Neural cell (in vitro differentiated cells): Measurements from ENCODE around the gene OR6F1. TPM values are rescaled to one million over a fixed set of nuclear protein-coding genes. Genes with fewer than 3 reads are reported as not detected.

Experiments
- H2AFZ ChIP-seq: fragments of 200-600, 300-800 bp; sonication (generic), shearing (Covaris generic); 2 replicates; pipeline ENCODE4 v1.6.0; 2014; ENCODE audit warnings: low read depth, mild to moderate bottlenecking, antibody characterized with exemption, low read length, moderate library complexity
- H3F3A ChIP-seq: fragments of 200-600 bp; shearing (Covaris generic); 2 replicates; pipeline ENCODE4 v1.6.1; 2016; ENCODE audit warnings: mild to moderate bottlenecking, moderate library complexity, mixed read lengths, antibody characterized with exemption, low read length; ENCODE audit not compliant: insufficient read depth, poor library complexity, severe bottlenecking
- H3K27ac ChIP-seq: fragments of 200-600, 300-800 bp; sonication (generic), shearing (Covaris generic); 2 replicates; pipeline ENCODE4 v1.5.1; 2014; ENCODE audit warnings: mild to moderate bottlenecking, low read length, moderate library complexity
- H3K27me3 ChIP-seq: fragments of 300-800, 200-600 bp; sonication (generic), shearing (Covaris generic); 2 replicates; pipeline ENCODE4 v1.6.0; 2014; ENCODE audit warnings: mild to moderate bottlenecking, low read depth, low read length, moderate library complexity; ENCODE audit not compliant: insufficient read depth
- H3K36me3 ChIP-seq: fragments of 300-800, 200-600 bp; sonication (generic), shearing (Covaris generic); 2 replicates; pipeline ENCODE4 v1.5.1; 2014; ENCODE audit warnings: mild to moderate bottlenecking, antibody characterized with exemption, low read length, moderate library complexity; ENCODE audit not compliant: insufficient read depth
- H3K4me2 ChIP-seq: fragments of 300-800, 200-600 bp; sonication (generic), shearing (Covaris generic); 2 replicates; pipeline ENCODE4 v1.6.0; 2014; ENCODE audit warnings: mild to moderate bottlenecking, low read length
- H3K4me3 ChIP-seq: fragments of 300-800, 200-600 bp; sonication (generic), shearing (Covaris generic); 2 replicates; pipeline ENCODE4 v1.5.1; 2014; ENCODE audit warnings: mild to moderate bottlenecking, low read length, moderate library complexity
- H3K79me2 ChIP-seq: fragments of 200-600 bp; shearing (Covaris generic); replicated peaks from 2 replicates; pipeline ENCODE4 v1.6.0; 2014; ENCODE audit warnings: mild to moderate bottlenecking, low read length, moderate library complexity; ENCODE audit not compliant: insufficient read depth
- H3K9ac ChIP-seq: fragments of 300-800, 200-600 bp; sonication (generic), shearing (Covaris generic); 2 replicates; pipeline ENCODE4 v1.6.1; 2016; ENCODE audit warnings: mild to moderate bottlenecking, low read length, mixed read lengths
- H3K9me2 ChIP-seq: fragments of 200-600 bp; shearing (Covaris generic); 2 replicates; pipeline ENCODE4 v1.6.1; 2016; ENCODE audit warnings: mild to moderate bottlenecking, low read length, mixed read lengths; ENCODE audit not compliant: insufficient read depth
- H3K9me3 ChIP-seq: fragments of 200-600, 300-800 bp; sonication (generic), shearing (Covaris generic); 2 replicates; pipeline ENCODE4 v1.6.1; 2016; ENCODE audit warnings: mild to moderate bottlenecking, mixed run types, low read length, moderate library complexity, mixed read lengths
- H4K20me1 ChIP-seq: fragments of 200-600 bp; shearing (Covaris generic); 2 replicates; pipeline ENCODE4 v1.6.1; 2016; ENCODE audit warnings: mild to moderate bottlenecking, mixed run types; ENCODE audit not compliant: insufficient read depth
- EP300 ChIP-seq: fragments of 450-650 bp; conservative IDR thresholded peaks from 2 replicates; pipeline ENCODE4 v1.6.1; 2014; ENCODE audit warnings: antibody characterized with exemption, mild to moderate bottlenecking, moderate library complexity; ENCODE audit not compliant: poor library complexity, severe bottlenecking
- EZH2 ChIP-seq: fragments of 200-600, 300-800 bp; shearing (Covaris generic), sonication (generic); IDR thresholded peaks from 2 replicates; pipeline ENCODE4 v1.6.1; 2014; ENCODE audit warnings: antibody characterized with exemption, low read length, borderline replicate concordance, mild to moderate bottlenecking; ENCODE audit not compliant: insufficient read depth, poor library complexity, severe bottlenecking
- MXI1 ChIP-seq: fragments of 450-650 bp; conservative IDR thresholded peaks from 2 replicates; pipeline ENCODE4 v1.6.1; 2014; ENCODE audit warnings: antibody characterized with exemption, mild to moderate bottlenecking; ENCODE audit not compliant: poor library complexity, severe bottlenecking
- POLR2AphosphoS5 ChIP-seq: IDR thresholded peaks from 2 replicates; pipeline ENCODE4 v1.6.1; 2012
- RAD21 ChIP-seq: fragments of 450-650 bp; conservative IDR thresholded peaks from 2 replicates; pipeline ENCODE4 v1.6.1; 2014; ENCODE audit warnings: antibody characterized with exemption, mild to moderate bottlenecking, moderate library complexity
- REST ChIP-seq: IDR thresholded peaks from 2 replicates; pipeline ENCODE4 v1.6.1; 2012; ENCODE audit warnings: borderline replicate concordance
- SMC3 ChIP-seq: fragments of 450-650 bp; conservative IDR thresholded peaks from 2 replicates; pipeline ENCODE4 v1.6.1; 2014; ENCODE audit warnings: antibody characterized with exemption, mild to moderate bottlenecking, moderate library complexity; ENCODE audit not compliant: poor library complexity
- TAF1 ChIP-seq: IDR thresholded peaks from 2 replicates; pipeline ENCODE4 v1.6.1; 2012; ENCODE audit warnings: low read depth
- polyA plus RNA-seq: library from polyadenylated mRNA; depleted of rRNA; stranded (reverse); fragments of >200 nt; gene quantifications from 2 replicates; pipeline ENCODE4 v1.2.3, GENCODE V29; 2014
- TF ChIP-seq, protein P1 (sequence below): fragments of 450-650 bp; IDR thresholded peaks from 2 replicates; pipeline ENCODE4 v1.5.1; 2014; ENCODE audit warnings: antibody characterized with exemption, mild to moderate bottlenecking, moderate library complexity; ENCODE audit not compliant: poor library complexity, severe bottlenecking

OR6F1 gene
- polyA plus RNA-seq, 1 donor from 2014 or later, result not detected

DNA sequence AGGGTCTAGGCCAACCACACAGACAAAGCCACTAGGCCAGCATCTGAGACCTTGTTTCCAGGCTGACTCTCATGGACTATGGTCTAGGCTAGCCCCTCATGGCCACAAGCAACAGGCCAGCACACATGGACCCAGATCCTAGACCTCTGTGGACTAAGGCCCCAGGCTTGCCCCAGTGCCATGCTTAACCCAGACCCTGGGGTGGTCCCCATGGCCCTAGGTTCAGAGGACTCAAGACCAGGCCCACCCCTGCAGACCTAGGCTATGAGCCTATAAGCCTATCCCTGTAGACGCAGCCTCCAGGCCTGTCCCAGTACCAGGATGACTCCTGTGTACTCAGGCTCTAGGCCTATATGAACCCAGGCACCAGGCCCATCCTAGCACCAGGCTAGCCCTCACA, 33.4 kb upstream of the OR6F1 start:
- H3K27me3 ChIP-seq, result no peaks in the 10 kb centered on the region
- no peaks in the 10 kb centered on the region for H3K79me2 ChIP-seq
- H3K9me2 ChIP-seq, result no peaks in the 10 kb centered on the region
- H2AFZ ChIP-seq, result no peak overlapping the region
- H4K20me1 ChIP-seq, result no peaks in the 10 kb centered on the region
- no peak overlapping the region for H3K4me3 ChIP-seq
- H3K27ac ChIP-seq, result no peak overlapping the region
- no peak overlapping the region for H3K4me2 ChIP-seq
- H3F3A ChIP-seq, result no peaks in the 10 kb centered on the region
- H3K9ac ChIP-seq, result no peak overlapping the region
- no peak for TF ChIP-seq EP300
- no peak for TF ChIP-seq REST
- no peak for TF ChIP-seq MXI1
- no peak for TF ChIP-seq SMC3
- TF ChIP-seq RAD21, result no peak
- TF ChIP-seq, protein P1, sequence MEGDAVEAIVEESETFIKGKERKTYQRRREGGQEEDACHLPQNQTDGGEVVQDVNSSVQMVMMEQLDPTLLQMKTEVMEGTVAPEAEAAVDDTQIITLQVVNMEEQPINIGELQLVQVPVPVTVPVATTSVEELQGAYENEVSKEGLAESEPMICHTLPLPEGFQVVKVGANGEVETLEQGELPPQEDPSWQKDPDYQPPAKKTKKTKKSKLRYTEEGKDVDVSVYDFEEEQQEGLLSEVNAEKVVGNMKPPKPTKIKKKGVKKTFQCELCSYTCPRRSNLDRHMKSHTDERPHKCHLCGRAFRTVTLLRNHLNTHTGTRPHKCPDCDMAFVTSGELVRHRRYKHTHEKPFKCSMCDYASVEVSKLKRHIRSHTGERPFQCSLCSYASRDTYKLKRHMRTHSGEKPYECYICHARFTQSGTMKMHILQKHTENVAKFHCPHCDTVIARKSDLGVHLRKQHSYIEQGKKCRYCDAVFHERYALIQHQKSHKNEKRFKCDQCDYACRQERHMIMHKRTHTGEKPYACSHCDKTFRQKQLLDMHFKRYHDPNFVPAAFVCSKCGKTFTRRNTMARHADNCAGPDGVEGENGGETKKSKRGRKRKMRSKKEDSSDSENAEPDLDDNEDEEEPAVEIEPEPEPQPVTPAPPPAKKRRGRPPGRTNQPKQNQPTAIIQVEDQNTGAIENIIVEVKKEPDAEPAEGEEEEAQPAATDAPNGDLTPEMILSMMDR, result no peak
- TF ChIP-seq TAF1, result no peak
- TF ChIP-seq POLR2AphosphoS5, result no peak
- no peak for TF ChIP-seq EZH2
- H3K36me3 ChIP-seq, result no peaks in the 10 kb centered on the region
- H3K9me3 ChIP-seq, result no peaks in the 10 kb centered on the region

- no peak within 1 kb of the TSS for H3K9ac ChIP-seq
- no peaks in the 10 kb centered on the region for H3F3A ChIP-seq
- H3K27me3 ChIP-seq, result no peaks in the 10 kb centered on the region
- H3K36me3 ChIP-seq, result no peaks in the 10 kb centered on the region
- H3K4me3 ChIP-seq, result no peak within 1 kb of the TSS
- no peaks in the 10 kb centered on the region for H3K79me2 ChIP-seq
- H3K4me2 ChIP-seq, result no peak within 1 kb of the TSS
- no peak for TF ChIP-seq EZH2
- TF ChIP-seq, protein P1, result no peak
- TF ChIP-seq RAD21, result no peak
- no peak for TF ChIP-seq REST
- no peak for TF ChIP-seq SMC3
- no peak for TF ChIP-seq TAF1
- no peak for TF ChIP-seq MXI1
- no peak for TF ChIP-seq POLR2AphosphoS5
- no peak for TF ChIP-seq EP300
- H4K20me1 ChIP-seq, result no peaks in the 10 kb centered on the region
- H3K9me2 ChIP-seq, result no peaks in the 10 kb centered on the region
- no peak within 1 kb of the TSS for H2AFZ ChIP-seq
- no peaks in the 10 kb centered on the region for H3K9me3 ChIP-seq
- no peak within 1 kb of the TSS for H3K27ac ChIP-seq
These were observed 31.6 kb upstream of the OR6F1 start, which contains the start of gene OR14A2 for GRCh38 chr1:247748041-247748440. Gene OR14A2 (minus strand): TSS chr1:247748141.
